ENCODE measurements around the gene AP3M1. TPM values are rescaled to one million over a fixed set of nuclear protein-coding genes. Genes with fewer than 3 reads are reported as not detected.
"Not testable (repeated sequence)": the region's sequence is repeated elsewhere in the genome, so short reads cannot be mapped to it uniquely, and the experiment has no call there.

The AP3M1 gene
- total and polyA plus RNA-seq, 2 donors (not counting 1 experiment from before 2014, with no cell fraction given): 28.4 to 55.3 TPM

GRCh38 chr10:74145133-74145532, 5.5 kb downstream of the AP3M1 start:
- no peaks in the 10 kb centered on the region for H3K9me3 ChIP-seq (ENCODE audit: control insufficient read depth, insufficient read depth, low read depth, low read length)
- no peak overlapping the region for H3K9ac ChIP-seq (ENCODE audit: insufficient read depth, low read length)
- no peaks in the 10 kb centered on the region for H3K36me3 ChIP-seq (ENCODE audit: control insufficient read depth, insufficient read depth, low read length)
- H3K27me3 ChIP-seq (ENCODE audit: control insufficient read depth, insufficient read depth, low read length): no peaks in the 10 kb centered on the region
- peak; percentile 83 to 88 for DNase-seq (ENCODE audit: low read depth in 2 of 2)
- no peaks in the 10 kb centered on the region for H4K20me1 ChIP-seq (ENCODE audit: control insufficient read depth, extremely low read depth, insufficient read depth, low read length)
- peak overlapping the region; percentile 59 for H3K4me2 ChIP-seq (ENCODE audit: extremely low read depth, insufficient read depth, low read length)
- peaks cover 55% of the 10 kb centered on the region for H3K79me2 ChIP-seq (ENCODE audit: control insufficient read depth, insufficient read depth, low read length)
- H2AFZ ChIP-seq (ENCODE audit: low read length): no peak overlapping the region
- H3K4me3 ChIP-seq (replicated peaks in 1 of 4; ENCODE audit: control extremely low read depth in 1 of 4, insufficient read depth in 1 of 4, low read depth in 3 of 4, low read length in 4 of 4): peak overlapping the region in 1 of 4 experiments; percentile 15
- H3K27ac ChIP-seq (ENCODE audit: insufficient read depth, low read length): no peak overlapping the region
- H3K4me1 ChIP-seq (ENCODE audit: control insufficient read depth, extremely low read depth, insufficient read depth, low read length): peaks cover 8% of the 10 kb centered on the region
- TF ChIP-seq CTCF (conservative IDR thresholded peaks at IDR 0.05 in 1 of 2, IDR thresholded peaks at IDR 0.05 in 1 of 2; ENCODE audit: low read depth in 1 of 2, low read length in 2 of 2): no peak
- no peak for TF ChIP-seq EZH2 (IDR thresholded peaks at IDR 0.05; ENCODE audit: low read length, missing control alignments)

GRCh38 chr10:74140553-74140952, 10.1 kb downstream of the AP3M1 start:
- no peaks in the 10 kb centered on the region for H3K9me3 ChIP-seq (ENCODE audit: control insufficient read depth, insufficient read depth, low read depth, low read length)
- H3K9ac ChIP-seq (ENCODE audit: insufficient read depth, low read length): no peak overlapping the region
- DNase-seq (ENCODE audit: low read depth in 2 of 2): no peak
- peaks cover 26% of the 10 kb centered on the region for H3K79me2 ChIP-seq (ENCODE audit: control insufficient read depth, insufficient read depth, low read length)
- no peak overlapping the region for H2AFZ ChIP-seq (ENCODE audit: low read length)
- H3K27ac ChIP-seq (ENCODE audit: insufficient read depth, low read length): no peak overlapping the region
- H3K4me3 ChIP-seq (replicated peaks in 1 of 4; ENCODE audit: control extremely low read depth in 1 of 4, insufficient read depth in 1 of 4, low read depth in 3 of 4, low read length in 4 of 4): no peak overlapping the region
- H3K36me3 ChIP-seq (ENCODE audit: control insufficient read depth, insufficient read depth, low read length): peaks cover 6% of the 10 kb centered on the region
- no peaks in the 10 kb centered on the region for H4K20me1 ChIP-seq (ENCODE audit: control insufficient read depth, extremely low read depth, insufficient read depth, low read length)
- H3K4me1 ChIP-seq (ENCODE audit: control insufficient read depth, extremely low read depth, insufficient read depth, low read length): peaks cover 7% of the 10 kb centered on the region
- TF ChIP-seq CTCF (conservative IDR thresholded peaks at IDR 0.05 in 1 of 2, IDR thresholded peaks at IDR 0.05 in 1 of 2; ENCODE audit: low read depth in 1 of 2, low read length in 2 of 2): no peak
- TF ChIP-seq EZH2 (IDR thresholded peaks at IDR 0.05; ENCODE audit: low read length, missing control alignments): no peak
- H3K4me2 ChIP-seq (ENCODE audit: extremely low read depth, insufficient read depth, low read length): no peak overlapping the region
- no peaks in the 10 kb centered on the region for H3K27me3 ChIP-seq (ENCODE audit: control insufficient read depth, insufficient read depth, low read length)

GRCh38 chr10:74139981-74140380, 10.6 kb downstream of the AP3M1 start:
- H3K4me3 ChIP-seq (replicated peaks in 1 of 4; ENCODE audit: control extremely low read depth in 1 of 4, insufficient read depth in 1 of 4, low read depth in 3 of 4, low read length in 4 of 4): no peak overlapping the region
- H3K4me1 ChIP-seq (ENCODE audit: control insufficient read depth, extremely low read depth, insufficient read depth, low read length): peaks cover 2% of the 10 kb centered on the region
- no peaks in the 10 kb centered on the region for H3K27me3 ChIP-seq (ENCODE audit: control insufficient read depth, insufficient read depth, low read length)
- peaks cover 26% of the 10 kb centered on the region for H3K79me2 ChIP-seq (ENCODE audit: control insufficient read depth, insufficient read depth, low read length)
- no peak overlapping the region for H3K4me2 ChIP-seq (ENCODE audit: extremely low read depth, insufficient read depth, low read length)
- peaks cover 6% of the 10 kb centered on the region for H3K36me3 ChIP-seq (ENCODE audit: control insufficient read depth, insufficient read depth, low read length)
- H3K9me3 ChIP-seq (ENCODE audit: control insufficient read depth, insufficient read depth, low read depth, low read length): no peaks in the 10 kb centered on the region
- TF ChIP-seq CTCF (conservative IDR thresholded peaks at IDR 0.05 in 1 of 2, IDR thresholded peaks at IDR 0.05 in 1 of 2; ENCODE audit: low read depth in 1 of 2, low read length in 2 of 2) (no peak), EZH2 (IDR thresholded peaks at IDR 0.05; ENCODE audit: low read length, missing control alignments) (no peak)
- H3K9ac ChIP-seq (ENCODE audit: insufficient read depth, low read length): no peak overlapping the region
- H4K20me1 ChIP-seq (ENCODE audit: control insufficient read depth, extremely low read depth, insufficient read depth, low read length): no peaks in the 10 kb centered on the region
- H3K27ac ChIP-seq (ENCODE audit: insufficient read depth, low read length): no peak overlapping the region
- H2AFZ ChIP-seq (ENCODE audit: low read length): no peak overlapping the region
- no peak for DNase-seq (ENCODE audit: low read depth in 2 of 2)

- H3K9me3 ChIP-seq (ENCODE audit: control insufficient read depth, insufficient read depth, low read depth, low read length); H3K27me3 ChIP-seq (ENCODE audit: control insufficient read depth, insufficient read depth, low read length); H3K4me1 ChIP-seq (ENCODE audit: control insufficient read depth, extremely low read depth, insufficient read depth, low read length); H3K27ac ChIP-seq (ENCODE audit: insufficient read depth, low read length); H3K4me3 ChIP-seq (replicated peaks in 1 of 4; ENCODE audit: control extremely low read depth in 1 of 4, insufficient read depth in 1 of 4, low read depth in 3 of 4, low read length in 4 of 4); H3K36me3 ChIP-seq (ENCODE audit: control insufficient read depth, insufficient read depth, low read length); DNase-seq (ENCODE audit: low read depth in 2 of 2); H3K4me2 ChIP-seq (ENCODE audit: extremely low read depth, insufficient read depth, low read length); H2AFZ ChIP-seq (ENCODE audit: low read length); H3K9ac ChIP-seq (ENCODE audit: insufficient read depth, low read length); H4K20me1 ChIP-seq (ENCODE audit: control insufficient read depth, extremely low read depth, insufficient read depth, low read length): not testable (repeated sequence)
- peaks cover 18% of the 10 kb centered on the region for H3K79me2 ChIP-seq (ENCODE audit: control insufficient read depth, insufficient read depth, low read length)
Measured at GRCh38 chr10:74138596-74138995, 12.0 kb downstream of the AP3M1 start.
